Adrenal gland (tissue), 5 donors: Measurements from ENCODE around the gene ZW10.

ENCODE experiments used
- POLR2A ChIP-seq, 2 donors: fragments of 450-650 bp; IDR thresholded peaks; one replicate each; pipeline ENCODE4 v1.6.1; 2017; ENCODE audit warnings: antibody characterized with exemption in 2 of 2, mild to moderate bottlenecking in 2 of 2, moderate library complexity in 1 of 2
- TF ChIP-seq, protein P1 (sequence below), 6 experiments: fragments of 450-650 bp in 4 of 6; fragments of 200-600 bp in 2 of 6; sonication (generic) in 1 of 6; IDR thresholded peaks; 1 replicate in 5 of 6; 2 replicates in 1 of 6; pipeline versions ENCODE4 v1.5.1 to v1.8.0; 2016 to 2021; ENCODE audit warnings: antibody characterized with exemption in 6 of 6, mild to moderate bottlenecking in 2 of 6, moderate library complexity in 1 of 6
- donor health status: DM: no; HTN: no; CAD: no.

DNA sequence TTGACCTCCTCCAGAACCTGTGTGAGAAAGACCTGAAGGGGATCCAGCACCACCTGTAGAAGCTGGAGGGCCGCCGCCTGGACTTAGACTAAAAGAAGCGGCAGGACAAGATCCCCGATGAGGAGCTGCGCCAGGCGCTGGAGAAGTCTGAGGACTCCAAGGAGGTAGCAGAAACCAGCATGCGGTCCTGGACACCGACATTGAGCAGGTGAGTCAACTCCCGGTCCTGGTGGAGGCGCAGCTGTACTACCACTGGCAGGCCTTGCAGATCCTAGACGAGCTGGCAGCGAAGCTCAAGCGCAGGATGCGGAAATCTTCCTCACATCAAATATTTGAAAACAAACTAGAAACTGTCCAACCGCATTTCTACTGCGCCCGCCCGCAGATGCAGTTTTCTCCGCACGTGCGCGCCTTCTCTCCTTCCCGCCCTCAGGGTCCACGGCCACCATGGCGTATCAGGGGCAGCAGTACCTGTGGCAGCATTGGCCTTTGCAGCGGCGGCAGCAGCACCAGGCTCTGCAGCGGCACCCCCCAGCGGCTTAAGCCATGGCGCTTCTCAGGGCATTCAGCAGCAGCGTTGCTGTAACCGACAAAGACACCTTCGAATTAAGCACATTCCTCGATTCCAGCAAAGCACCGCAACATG is 16.3 kb upstream of the ZW10 start:
- TF ChIP-seq, protein P1, sequence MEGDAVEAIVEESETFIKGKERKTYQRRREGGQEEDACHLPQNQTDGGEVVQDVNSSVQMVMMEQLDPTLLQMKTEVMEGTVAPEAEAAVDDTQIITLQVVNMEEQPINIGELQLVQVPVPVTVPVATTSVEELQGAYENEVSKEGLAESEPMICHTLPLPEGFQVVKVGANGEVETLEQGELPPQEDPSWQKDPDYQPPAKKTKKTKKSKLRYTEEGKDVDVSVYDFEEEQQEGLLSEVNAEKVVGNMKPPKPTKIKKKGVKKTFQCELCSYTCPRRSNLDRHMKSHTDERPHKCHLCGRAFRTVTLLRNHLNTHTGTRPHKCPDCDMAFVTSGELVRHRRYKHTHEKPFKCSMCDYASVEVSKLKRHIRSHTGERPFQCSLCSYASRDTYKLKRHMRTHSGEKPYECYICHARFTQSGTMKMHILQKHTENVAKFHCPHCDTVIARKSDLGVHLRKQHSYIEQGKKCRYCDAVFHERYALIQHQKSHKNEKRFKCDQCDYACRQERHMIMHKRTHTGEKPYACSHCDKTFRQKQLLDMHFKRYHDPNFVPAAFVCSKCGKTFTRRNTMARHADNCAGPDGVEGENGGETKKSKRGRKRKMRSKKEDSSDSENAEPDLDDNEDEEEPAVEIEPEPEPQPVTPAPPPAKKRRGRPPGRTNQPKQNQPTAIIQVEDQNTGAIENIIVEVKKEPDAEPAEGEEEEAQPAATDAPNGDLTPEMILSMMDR (IDR thresholded peaks at IDR 0.05): no peak
- TF ChIP-seq POLR2A (IDR thresholded peaks at IDR 0.05): no peak
